Medulla oblongata (tissue), 1 donor: ENCODE data around the gene NKD1.
A peak's percentile ranks its signal among the peaks of the same experiment; 100 is the strongest.
"Not testable (repeated sequence)": the region's sequence is repeated elsewhere in the genome, so short reads cannot be mapped to it uniquely, and the experiment has no call there.

Experiments used
- DNase-seq: peaks from one replicate; pipeline ENCODE4 v3.0.0-alpha.2; 2015; ENCODE audit errors: extremely low spot score

The NKD1 gene

DNA sequence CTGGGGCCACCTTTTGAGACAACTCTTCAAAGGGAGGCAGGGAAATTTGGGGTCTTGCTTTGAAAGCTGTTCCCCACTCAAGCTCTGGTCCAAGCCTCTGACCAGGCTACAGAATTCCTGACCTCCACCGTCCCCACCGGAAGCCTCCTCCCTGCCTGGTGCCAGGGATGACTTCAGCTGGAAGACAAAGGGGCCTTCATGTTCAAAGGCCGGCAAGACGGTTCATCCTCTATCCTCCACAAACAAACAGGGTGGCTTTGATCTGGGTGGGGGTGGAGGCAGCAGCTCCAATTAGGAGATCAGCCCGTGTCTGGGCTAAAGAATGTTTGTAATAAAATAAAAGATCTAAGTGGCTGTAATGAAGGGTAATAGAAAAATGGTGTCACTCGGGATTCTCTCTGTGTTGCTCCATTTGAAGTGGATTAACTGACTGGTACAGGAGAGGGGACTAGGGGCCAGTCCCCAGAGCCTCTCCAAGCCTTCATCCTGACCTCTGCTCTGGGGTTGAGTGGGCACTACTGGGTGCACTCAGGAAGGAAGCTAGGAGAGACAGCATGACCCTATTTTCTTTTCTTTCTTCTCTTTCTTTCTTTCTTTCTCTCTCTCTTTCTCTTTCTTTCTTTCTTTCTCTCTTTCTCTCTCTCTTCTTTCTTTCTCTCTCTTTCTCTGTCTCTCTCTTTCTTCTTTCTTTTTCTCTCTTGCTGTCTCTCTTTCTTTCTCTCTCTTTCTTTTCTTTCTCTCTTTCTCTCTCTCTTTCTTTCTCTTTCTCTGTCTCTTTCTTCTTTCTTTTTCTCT is 27.5 kb upstream of the NKD1 start:
- peak; percentile 85 for DNase-seq

DNA sequence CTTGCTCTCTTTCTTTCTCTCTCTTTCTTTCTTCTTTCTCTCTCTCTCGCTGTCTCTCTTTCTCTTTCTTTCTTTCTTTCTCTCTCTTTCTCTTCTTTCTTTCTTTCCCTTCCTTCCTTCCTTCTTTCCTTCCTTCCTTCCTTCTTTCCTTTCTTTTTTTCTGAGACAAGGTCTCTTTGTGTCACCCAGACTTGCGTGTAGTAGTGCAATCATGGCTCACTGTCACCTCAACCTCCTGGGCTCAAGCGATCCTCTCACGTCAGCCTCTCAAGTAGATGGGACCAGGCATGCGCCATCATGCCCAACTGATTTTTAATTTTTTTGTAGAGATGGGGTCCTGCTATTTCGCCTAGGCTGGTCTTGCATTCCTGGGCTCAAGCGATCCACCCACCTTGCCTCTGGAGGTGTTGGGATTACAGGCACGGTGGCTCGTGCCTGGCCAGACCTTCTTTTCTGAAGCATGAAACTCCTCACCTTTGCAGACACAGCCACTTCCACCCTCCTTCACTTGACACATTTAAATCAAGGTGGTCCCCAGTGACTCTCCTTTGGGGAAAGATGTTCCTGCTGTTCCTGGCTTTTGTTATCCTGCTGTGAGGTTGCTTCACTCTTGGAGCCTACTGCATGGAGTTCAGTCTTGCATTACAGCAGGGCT is 26.8 kb upstream of the NKD1 start:
- DNase-seq: no peak

DNA sequence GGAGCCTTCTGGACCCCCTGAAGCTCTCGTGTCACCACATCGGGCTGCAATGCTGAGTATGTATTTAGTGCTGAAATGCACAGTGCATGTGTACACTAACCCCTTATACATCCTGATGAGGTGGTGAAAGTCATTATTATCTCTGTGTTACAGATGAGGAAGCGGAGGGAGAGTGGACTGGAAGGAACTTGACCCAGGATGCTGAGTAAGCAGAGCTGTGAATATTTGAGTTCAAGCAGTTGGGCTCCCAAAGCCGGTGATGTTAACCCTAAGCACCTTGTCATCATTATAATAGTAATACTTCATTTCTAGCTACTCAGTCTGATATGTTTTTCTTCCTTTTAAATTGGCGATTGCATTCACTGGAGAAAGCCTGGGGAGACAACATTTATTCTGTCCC is 25.9 kb upstream of the NKD1 start:
- no peak for DNase-seq

DNA sequence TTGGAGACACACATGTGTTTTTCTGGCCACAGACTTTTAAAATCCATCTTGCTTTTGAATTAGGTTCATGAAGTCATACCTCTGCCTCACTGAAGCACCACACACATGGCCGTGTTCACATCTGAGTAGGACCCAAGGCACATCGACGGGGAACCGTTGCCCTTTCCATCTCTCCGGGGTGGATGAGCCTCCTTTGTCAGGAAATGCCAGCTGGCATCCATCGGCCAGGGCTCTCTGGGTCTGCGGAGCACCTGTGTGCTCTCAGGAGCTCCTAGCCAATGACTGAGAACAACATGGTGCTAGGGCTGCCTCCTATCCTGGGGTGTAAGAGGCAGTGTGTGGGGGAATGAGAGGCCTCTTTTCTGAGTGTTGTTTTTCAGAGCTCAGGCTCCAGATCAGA is 24.5 kb upstream of the NKD1 start:
- no peak for DNase-seq

- DNase-seq: no peak
Measured at GRCh38 chr16:50525262-50525661, 22.9 kb upstream of the NKD1 start.

- DNase-seq: no peak
Measured at GRCh38 chr16:50525716-50526115, 22.5 kb upstream of the NKD1 start.

DNA sequence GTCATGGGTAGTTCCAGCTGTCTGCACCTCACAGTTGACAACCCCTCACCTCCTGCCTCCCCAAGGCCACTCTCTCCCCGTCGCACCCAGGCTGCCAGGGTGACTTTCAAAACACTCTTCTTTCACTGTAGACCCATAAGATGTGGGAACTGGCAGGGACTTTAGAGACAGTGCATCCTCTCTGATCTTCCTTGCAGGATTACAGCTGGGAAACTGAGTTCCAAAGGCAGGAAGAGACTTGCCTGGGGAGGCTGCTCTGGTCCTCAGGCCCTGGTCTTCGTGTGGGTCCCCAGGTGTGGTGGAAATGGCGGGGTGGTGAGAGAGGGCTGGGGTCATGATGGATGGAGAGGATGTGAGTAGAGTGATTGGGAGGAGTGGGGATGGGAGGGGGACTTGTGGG is 21.9 kb upstream of the NKD1 start:
- no peak for DNase-seq

DNA sequence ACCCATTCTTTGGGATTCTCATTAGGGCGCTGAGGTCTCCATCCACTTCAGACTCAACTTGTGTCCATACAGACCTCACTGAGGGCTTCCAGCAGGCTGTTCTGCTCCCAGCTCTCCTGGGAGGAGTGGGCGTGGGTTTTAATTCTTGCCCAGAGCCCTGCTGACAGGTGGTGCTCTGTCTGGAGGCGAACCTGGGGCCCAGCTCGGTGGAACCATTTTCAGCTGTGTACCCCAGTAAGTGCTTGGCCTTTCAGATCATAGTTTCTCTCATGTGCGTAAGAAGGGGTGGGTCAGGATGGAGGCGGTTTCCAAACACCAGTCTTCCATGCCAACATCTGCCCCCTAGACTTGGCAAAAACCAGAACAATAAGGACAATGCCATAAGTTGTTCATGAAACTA is 21.4 kb upstream of the NKD1 start:
- DNase-seq: no peak

- no peak for DNase-seq
Measured at GRCh38 chr16:50528820-50529219, 19.4 kb upstream of the NKD1 start.

DNA sequence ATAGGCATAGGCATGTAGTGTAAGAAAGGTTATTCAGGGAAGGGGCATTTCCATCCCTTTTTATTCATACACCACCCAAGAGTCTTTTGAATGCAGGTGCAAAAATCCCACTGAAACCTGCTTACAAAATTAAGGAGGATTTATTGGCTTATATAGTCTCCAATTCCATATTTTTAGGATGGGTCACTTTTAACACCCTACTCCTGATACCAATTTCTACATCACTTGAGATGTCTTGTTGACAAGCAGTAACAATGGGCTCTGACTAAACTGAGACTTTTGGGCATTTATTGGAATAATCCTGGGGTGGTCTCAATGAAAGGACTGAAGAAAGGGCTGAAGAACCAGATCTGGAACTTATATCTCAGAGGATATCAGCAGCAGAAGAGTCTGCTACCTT is 18.9 kb upstream of the NKD1 start:
- no peak for DNase-seq

DNA sequence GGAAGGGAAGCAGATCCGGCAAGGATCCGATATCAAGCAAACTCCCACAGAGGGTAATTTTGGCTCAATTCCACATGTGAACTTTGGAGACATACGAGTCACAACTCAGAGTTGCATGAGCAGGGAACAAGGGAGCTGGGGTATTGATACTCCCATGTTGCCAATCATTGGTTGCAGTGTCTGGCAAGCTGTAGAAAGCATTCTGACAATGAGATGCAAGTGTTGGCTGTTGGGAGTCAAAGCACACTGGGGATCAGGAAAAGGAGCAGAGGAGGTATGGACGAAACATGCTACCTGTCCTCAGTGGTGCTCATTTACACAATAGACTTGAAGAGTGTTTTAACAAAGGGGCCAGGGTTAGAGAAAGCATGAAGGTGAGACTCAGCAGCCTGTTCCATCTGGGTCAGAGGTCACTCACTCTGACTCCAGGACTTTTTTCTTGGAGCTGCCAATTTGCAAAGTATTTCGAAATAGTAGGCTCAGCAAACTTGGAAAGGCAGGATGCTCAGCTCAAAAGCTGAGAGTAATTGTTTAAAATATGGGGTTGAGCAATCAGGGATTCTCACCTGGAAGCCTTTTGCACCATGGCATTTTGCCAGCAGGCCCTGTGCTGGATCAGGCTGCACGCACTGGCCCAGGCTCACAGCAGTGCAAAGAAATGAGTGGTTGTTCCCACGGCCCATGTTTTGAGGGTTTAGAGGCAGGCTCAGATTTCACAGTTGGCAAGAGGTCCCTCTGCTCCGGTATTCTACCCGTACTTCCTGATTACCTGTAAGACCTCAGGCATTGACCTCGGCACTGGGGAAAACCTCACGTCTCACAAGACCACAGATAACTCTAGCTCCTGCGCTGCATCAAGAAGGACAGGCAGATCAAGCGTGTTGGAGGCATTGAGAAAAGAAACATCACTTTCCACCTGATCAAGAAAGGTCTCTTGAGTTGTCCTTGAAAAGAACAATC is 17.6 kb upstream of the NKD1 start:
- no peak for DNase-seq

DNA sequence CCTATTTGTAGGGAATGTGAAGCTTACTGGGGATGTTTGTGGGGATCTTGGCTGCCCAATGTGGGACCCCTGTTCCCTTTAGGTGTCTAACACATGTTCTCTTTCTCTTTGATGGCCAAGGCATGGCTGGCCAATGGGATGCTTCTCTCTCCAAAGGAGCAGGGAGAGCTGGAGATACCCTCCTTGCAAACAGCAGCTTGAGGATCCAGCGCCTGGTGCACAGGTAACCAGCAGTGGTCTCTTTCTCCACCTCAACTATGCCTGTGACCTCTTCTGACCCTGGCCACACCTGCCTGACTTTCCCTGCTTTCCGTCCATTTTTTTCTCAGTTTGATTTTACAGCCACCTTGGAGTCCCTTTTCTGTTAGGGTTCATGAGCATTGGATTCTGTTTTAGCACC is 16.8 kb upstream of the NKD1 start:
- DNase-seq: no peak

DNA sequence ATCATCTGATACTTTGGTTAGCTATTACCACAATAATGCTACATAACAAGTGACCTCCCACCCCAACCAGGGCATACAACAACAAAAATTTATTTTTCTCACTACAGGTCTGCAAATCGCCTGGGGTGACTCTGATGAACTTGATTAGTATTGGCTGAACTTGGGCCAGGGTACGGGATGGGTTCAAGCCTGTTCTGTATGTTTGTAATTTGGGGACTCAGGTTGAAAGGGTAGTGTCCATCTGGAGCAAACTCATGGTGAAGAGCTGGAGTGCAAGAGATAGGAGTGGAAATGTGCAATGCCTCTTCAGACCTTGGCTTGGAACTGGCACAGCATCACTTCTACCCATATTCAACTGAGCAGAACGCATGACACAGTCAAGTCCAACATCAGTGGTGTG is 16.3 kb upstream of the NKD1 start:
- no peak for DNase-seq

GRCh38 chr16:50532576-50532975 is 15.6 kb upstream of the NKD1 start:
- DNase-seq: no peak

DNA sequence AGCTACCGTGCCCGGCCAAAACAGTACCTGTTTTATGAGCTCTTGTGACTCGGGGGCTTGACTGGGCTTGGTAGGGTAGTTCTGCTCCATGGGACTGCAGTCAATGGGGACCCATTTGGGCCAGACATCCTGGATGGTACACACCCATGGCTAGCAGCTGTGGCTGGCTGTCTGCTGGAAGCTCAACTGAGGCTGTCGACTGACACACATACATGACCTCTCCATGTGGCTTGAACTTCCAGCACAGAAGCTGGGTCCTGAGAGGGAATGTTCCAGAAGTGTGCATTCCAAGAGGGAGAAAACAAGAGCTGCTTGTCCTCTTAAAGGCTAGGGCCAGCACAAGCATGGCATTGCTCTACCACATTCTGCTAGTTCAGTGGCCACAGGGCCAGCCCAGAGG is 14.9 kb upstream of the NKD1 start:
- no peak for DNase-seq

DNA sequence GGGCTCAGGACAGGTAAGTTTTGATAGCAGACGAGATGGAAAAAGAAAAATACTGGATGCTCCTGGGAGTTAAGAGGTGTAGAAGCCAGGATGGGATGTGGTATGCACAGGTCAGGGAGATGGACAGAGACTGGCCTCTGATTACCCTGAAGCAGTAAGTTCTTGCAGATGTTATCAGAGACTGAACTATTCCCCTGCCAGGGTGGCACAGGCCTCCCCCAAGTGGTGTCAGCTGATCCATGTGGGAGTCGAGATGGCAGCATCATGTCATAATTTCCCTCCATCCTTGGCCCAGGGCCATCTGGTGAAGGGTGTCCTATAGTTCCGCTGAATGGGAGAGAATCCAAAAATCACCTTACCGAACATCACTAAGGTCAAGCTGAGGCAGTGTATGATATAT is 14.1 kb upstream of the NKD1 start:
- no peak for DNase-seq

GRCh38 chr16:50534556-50534955 is 13.6 kb upstream of the NKD1 start:
- no peak for DNase-seq

- no peak for DNase-seq
Measured at GRCh38 chr16:50534958-50535357, 13.2 kb upstream of the NKD1 start.

DNA sequence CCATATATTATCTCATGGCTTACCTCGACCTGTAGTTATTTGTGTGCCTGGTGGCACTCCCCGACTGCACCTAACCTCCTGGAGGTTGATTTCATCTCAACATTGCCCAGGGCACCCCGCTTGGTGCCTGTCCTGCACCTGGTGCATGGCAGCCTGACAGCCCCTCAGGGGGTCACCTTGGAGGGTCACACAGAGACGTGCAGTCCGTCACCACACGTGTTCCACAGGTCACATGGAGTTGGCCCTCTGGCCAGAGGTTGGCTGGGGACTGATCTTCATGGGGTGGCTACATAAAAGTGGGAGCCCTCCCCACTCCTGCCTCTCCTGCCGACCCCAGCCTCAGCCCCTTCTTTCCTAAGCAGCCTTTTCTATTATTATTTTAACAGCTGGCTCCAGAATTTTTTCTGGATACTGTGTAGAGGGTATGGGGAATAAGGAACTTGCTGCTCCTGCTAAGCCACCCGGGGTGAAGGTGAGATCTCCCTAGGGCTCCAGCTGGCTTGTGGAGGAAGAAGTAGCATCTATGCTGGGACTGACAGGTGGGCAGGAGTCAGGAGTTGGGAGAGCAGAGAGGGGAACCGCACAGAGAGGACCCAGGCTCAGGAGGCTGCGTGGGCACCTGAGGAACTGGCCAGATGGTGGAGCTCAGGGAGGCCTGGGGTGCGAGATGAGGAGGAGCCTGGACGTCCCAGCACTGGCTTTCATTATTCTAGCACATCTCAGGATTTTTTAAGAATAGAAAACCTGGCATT is 12.5 kb upstream of the NKD1 start:
- DNase-seq: no peak

- not testable (repeated sequence) for DNase-seq
Measured at GRCh38 chr16:50536258-50536645, 11.9 kb upstream of the NKD1 start.

DNA sequence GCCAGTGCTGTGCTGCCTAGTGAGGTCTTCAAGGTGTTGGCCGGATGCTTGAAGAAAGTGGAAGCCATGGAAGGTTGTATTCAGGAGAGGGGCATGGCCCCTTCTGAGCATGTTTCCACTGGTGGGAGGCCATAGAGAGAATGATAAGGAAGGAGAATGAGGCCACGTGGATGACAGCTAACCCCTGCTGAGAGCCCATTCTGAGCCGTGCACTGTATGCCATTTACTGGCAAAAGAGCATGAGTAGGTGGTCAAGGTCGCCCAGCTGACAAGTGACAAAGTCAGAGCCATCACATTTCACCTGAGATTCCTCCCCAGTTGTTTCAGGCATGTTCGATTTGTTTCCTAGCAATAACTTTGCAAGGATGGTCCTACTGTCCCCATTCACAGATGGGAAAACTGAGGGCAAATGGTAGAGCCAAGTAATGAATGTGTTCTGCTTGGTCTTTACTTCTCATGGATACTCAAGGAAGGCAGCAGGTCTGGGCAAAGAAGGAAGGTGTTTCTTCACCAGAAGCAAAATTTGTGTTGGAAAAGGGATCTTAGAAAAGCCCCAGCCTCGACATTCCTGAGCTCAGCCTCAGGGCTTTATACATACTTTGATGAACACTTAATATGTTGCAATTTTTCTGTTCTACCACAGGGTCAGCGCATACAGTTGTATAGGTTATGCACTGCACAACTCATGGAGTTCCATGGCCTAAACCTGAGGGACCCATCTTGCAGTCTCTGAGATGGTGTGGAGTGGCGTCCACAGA is 10.5 kb upstream of the NKD1 start:
- no peak for DNase-seq
